Pons (tissue), 1 donor: ENCODE measurements around the gene SUV39H1.
A peak's percentile ranks its signal among the peaks of the same experiment; 100 is the strongest.
"Not testable (repeated sequence)": the region's sequence is repeated elsewhere in the genome, so short reads cannot be mapped to it uniquely, and the experiment has no call there.

ENCODE experiments used
- DNase-seq: peaks from one replicate; pipeline ENCODE4 v3.0.0-alpha.2; 2016; ENCODE audit warnings: low spot score

The SUV39H1 gene

DNA sequence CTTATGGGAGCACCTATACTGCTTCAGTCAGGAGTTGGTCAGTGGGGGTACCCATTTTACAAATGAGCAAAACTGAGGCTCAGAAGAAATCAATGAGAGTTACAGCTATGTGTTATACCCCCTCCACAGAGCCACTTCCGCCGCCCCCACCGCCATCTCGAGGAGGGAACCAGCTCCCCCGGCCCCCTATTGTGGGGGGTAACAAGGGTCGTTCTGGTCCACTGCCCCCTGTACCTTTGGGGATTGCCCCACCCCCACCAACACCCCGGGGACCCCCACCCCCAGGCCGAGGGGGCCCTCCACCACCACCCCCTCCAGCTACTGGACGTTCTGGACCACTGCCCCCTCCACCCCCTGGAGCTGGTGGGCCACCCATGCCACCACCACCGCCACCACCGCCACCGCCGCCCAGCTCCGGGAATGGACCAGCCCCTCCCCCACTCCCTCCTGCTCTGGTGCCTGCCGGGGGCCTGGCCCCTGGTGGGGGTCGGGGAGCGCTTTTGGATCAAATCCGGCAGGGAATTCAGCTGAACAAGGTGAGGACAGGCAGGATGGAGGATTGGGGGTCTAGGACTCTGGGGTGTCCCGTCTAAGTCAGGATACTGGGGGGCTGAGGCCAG, 7.9 kb upstream of the SUV39H1 start:
- no peak for DNase-seq

- DNase-seq: no peak
Observed at GRCh38 chrX:48689208-48689920, 7.2 kb upstream of the SUV39H1 start.

DNA sequence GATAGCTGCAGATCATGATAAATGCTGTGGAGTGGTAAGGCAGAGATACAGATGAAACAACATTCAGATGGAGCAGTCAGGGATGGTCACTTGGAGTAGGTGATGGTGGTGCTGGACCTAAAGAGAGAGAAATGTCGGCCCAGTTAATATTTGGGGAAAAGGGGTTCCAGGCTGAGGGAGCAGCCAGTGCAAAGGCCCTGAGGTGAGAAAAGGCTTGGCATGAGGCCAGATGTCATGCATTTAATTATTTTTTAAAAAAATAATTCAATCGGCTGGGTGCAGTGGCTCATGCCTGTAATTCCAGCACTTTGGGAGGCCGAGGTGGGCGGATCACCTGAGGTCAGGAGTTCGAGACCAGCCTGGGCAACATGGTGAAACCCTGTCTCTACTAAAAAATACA, 4.8 kb upstream of the SUV39H1 start:
- not testable (repeated sequence) for DNase-seq

DNA sequence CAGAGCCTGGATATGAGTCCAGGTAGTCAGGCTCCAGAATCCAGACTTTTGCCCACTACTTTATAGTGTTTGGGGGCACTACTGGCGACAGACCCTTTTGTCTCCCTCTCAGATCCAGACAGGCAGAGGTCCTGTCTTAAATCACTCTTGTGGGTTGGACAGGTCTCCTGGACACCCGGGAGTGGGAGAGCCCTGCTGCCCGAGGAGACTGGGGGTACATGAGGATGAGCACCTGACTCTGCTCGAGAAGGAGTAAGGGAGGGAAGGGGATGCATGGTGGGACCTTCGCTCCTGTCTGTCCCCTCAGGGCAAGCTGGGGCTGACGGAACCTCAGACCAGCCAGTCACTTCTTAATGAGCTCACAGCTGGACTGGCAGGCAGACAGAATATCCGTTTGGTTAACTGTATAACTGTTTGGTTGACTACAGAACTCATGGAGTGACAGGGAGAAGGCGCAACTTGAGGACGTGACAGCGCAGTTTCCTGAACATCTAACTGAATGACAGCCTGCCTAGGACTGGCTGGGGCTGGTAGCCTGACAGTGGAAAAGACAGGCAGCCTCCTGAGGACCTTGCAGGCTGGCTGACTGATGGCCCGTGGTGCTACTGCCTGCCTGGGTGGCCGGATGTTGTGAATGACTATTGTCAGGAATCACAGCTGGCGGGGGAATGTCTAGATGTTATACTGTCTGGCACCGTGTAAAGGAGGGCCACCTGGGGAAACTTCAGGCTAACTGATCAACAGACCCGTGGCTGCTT, 1.6 kb upstream of the SUV39H1 start:
- no peak for DNase-seq

- DNase-seq: no peak
Observed at GRCh38 chrX:48695534-48695896, 1.0 kb upstream of the SUV39H1 start.

DNA sequence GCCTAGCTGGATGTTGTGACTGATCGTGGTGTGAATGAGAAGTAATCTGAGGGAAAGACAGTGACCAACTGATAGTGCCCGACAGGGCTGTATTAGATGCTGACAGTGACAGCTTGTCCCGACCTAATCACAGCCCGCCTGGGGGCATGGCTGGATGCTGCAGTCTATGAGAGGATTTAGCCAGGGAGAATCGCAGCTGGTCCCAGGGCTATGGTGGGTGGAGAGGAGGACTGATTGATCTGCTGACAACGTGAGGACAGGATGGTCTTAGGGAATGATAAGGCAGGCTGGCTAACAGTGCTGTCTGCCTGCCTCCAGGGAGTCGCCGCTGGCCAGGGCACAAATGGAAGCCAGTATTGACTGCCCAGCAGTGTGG, 621 bp upstream of the SUV39H1 start:
- no peak for DNase-seq

DNA sequence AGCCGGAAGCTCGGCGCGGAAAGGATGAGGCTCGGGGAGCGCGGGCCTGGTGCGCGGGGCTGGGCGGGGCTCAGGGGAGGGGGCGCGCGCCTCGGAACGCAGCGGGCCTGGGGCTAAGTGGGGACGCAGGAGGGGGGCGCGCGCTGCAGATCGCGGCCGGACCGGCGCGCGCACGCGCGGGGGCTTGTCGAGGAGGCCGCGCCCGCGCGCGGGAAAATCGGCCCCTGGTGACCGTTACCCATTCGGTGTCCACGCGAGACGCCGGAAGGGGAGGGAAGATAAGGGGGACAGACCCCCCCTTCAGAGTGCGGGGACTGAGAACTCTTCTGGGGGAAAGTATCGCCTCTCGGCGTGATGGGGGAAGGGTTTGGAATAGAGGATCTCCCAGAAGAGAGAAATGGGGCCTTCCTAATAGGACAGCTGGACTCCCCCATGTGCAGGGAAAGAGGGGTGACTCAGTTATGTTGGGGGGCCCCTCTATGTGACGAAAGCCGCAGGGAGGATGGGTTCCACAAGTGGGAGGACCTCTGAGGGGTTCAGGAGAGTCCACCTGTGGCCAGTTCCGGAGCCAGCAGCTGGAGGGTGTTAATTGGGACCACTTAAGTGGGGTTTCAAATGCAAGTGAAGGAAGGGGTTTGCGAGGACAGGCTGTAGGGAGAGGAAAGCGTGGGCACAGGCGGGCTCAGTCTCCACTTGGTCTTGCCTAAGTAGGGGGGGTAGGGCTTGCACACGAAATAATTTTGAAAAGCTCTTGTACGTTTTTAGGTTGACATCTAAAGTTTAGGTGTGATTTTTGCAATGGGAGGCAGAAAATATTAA, 584 bp downstream of the SUV39H1 start:
- no peak for DNase-seq

- no peak for DNase-seq
Observed at GRCh38 chrX:48698306-48698705, 1.8 kb downstream of the SUV39H1 start.

GRCh38 chrX:48700246-48700645, 3.7 kb downstream of the SUV39H1 start:
- no peak for DNase-seq

DNA sequence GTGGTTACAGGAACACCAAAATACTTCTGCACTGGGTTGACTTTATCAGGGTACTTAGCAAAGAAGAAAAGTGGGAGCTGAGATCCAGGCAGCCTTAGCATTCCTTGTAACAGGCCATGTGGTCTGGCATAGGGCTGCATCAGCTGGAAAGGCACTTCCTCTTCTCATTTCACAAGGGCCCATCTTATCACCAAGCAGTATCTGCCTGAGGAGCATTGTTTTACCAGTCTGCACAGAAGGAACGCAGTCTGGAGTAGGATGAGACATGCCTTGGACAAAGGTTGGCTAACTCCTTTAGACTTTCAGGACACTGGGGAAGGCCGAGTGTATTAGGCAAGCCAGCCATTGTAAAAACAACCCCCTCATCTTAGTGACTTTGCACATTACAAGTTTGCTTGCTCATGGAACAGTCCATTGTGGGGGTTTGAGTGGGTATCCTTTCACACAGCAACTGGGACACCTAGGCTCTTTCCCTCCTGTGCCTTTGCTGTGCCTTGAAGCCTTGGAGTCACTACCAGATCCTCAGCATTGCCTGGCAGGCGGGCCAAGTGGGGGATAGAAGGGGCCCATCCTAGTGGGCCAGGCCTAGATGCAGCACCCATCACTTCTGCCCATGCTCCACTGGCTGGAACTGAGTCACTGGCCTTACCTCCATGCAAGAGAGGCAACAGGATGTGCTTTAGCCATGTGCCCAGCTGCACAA, 4.6 kb downstream of the SUV39H1 start:
- DNase-seq: no peak

GRCh38 chrX:48702032-48702431, 5.5 kb downstream of the SUV39H1 start:
- no peak for DNase-seq

DNA sequence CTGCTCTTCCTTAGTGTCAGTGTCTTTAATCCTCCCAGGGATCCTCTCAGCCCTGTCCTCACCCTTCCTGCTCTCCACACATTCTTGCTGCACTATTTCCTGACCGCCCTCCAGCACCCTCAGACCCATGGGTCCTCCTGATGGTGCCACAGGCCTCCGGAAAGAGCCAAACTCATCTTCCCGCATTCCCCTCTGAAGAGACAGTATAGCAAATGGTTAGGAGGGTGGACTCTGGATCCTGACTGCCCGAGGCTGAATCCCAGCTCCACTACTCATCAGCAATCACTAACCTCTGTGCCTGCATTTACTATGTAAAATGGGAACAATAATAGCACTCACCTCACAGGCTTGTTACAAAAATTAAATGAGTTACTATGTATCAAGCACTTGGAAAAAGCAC, 6.2 kb downstream of the SUV39H1 start:
- DNase-seq: no peak

GRCh38 chrX:48703228-48703627, 6.7 kb downstream of the SUV39H1 start:
- no peak for DNase-seq

DNA sequence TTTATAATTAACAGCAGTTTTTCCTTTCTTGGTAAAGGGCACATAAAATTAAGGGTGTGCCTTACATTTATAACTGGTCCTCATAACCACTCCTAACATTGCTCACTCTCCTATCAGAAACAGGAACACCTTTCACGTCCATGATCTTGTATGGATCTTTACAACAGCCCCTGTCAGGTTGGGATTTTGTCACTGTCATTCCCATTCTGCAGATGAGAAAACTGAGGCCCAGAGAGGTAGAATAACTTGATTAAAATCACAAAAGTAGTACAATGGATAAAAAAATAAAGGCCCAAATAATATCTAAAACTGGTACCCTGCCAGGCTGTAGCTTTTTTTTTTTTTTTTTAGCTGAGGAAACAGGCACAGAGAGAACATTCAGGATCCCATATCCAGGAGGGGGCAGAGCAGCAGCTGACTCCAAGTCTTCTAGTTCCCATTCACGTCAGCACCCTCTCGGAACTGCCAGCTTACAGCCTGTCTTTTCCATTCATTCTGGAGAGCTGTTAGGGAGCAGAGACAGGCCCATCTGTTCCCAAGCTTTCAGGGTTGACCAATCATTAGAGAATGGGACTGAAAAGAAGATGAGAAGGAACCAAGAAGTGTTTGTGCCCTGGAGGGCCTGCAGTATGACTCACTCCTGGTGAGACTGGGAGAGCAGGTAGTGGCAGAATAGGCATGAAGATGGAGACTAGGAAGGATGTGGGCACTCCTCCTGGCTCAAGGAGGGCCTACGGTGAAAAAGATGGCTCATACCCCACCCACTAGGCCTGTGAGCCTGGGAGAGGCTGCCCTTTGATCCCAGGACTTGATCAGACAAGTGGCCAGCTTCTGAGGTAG, 7.3 kb downstream of the SUV39H1 start:
- DNase-seq: peak; percentile 45

GRCh38 chrX:48705871-48706270, 9.3 kb downstream of the SUV39H1 start:
- DNase-seq: no peak

GRCh38 chrX:48709522-48710112, 13.1 kb downstream of the SUV39H1 start:
- no peak for DNase-seq

DNA sequence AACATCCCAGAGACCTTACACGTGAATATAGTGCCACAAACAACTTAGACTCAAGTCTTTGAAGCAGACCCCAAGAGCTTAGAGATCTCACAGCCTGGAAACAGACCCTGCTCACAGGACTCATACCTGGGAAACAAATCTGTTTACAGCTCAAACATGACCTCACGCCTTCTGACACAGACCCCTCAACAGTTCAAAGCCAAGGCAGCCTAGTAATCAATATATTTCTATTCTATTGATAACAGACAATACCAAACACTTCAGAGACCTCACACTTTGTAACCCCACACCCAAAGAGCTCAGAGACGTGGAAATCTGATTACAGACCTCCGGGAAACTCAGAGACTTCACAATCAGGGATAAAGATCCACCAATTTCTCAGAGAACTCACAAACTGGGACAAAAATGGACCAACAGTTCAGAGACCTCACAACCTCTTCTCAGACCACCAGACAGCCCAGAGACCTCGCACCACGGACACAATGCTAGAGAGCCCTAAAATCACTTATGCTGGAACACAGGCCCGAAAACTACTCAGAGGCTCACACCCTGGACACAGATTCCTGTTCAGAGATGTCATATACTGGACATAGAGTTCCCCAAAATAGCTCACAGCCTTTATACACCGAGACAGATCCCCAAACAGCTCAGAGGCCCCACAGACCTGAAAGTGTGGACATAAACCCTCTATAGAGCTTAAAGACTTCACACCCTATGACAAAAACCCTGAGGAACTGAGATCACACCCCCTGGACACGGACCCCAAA, 14.8 kb downstream of the SUV39H1 start:
- DNase-seq: no peak

- DNase-seq: no peak
Observed at GRCh38 chrX:48711929-48712505, 15.5 kb downstream of the SUV39H1 start.

GRCh38 chrX:48713847-48714246, 17.3 kb downstream of the SUV39H1 start:
- DNase-seq: no peak
